Hepatocyte (in vitro differentiated cells): ENCODE results near the gene CDH15.

Experiments used
- EZH2phosphoT487 ChIP-seq: fragments of 200-600 bp; sonication (generic); IDR thresholded peaks from one replicate; pipeline ENCODE4 v1.6.1; 2018; ENCODE audit warnings: antibody characterized with exemption, mild to moderate bottlenecking, low read depth, moderate library complexity; ENCODE audit not compliant: unreplicated experiment, severe bottlenecking
- TF ChIP-seq, protein P1 (sequence below): fragments of 200-600 bp; sonication (generic); IDR thresholded peaks from 2 replicates; pipeline ENCODE4 v1.5.1; 2016; ENCODE audit warnings: antibody characterized with exemption, mild to moderate bottlenecking; ENCODE audit not compliant: poor library complexity

GRCh38 chr16:89143201-89143741 lies 28.3 kb upstream of the CDH15 start:
- TF ChIP-seq, protein P1, sequence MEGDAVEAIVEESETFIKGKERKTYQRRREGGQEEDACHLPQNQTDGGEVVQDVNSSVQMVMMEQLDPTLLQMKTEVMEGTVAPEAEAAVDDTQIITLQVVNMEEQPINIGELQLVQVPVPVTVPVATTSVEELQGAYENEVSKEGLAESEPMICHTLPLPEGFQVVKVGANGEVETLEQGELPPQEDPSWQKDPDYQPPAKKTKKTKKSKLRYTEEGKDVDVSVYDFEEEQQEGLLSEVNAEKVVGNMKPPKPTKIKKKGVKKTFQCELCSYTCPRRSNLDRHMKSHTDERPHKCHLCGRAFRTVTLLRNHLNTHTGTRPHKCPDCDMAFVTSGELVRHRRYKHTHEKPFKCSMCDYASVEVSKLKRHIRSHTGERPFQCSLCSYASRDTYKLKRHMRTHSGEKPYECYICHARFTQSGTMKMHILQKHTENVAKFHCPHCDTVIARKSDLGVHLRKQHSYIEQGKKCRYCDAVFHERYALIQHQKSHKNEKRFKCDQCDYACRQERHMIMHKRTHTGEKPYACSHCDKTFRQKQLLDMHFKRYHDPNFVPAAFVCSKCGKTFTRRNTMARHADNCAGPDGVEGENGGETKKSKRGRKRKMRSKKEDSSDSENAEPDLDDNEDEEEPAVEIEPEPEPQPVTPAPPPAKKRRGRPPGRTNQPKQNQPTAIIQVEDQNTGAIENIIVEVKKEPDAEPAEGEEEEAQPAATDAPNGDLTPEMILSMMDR, result no peak
- TF ChIP-seq EZH2phosphoT487, result no peak
